Measurements from ENCODE around the gene MAD1L1.
"Not testable (repeated sequence)": the region's sequence is repeated elsewhere in the genome, so short reads cannot be mapped to it uniquely, and the experiment has no call there.

DNA sequence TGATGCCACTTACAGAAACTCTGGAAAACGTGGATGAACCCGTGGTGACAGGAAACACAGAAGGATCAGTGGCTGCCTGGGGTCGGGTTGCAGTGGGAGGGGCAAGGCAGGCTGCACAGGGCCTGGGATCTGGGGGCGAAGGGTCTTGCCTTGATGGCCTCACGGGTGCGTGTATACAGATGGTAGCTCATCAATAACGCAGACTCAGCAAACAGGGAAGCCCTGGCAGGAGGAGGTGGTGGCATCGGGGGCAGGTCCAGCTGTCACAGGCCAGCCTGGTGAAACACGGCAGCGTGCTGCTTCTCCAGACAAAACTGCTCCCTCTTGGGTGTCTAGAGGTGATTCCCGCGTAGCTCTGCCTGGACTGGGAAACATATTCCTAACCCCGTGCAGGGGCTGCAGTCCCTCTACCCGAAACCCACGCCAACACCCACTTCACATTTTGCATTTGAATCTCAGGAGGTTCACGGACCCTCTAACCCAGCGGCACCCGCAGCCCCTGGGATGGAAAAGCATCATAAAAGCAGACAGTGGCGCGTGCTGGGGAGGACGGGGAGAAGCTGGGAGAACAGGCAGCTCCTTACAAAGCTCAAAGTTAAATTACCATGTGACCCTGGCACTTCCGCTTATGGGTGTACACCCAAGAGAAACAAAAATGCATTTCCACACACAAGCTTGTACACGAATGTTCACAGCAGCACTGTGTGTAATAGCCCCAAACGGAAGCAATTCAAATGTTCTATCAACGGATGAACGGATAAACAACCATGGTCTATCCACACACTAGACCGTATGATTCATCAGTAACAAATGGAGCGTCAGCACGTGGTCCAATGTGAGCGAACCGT is 394.8 kb downstream of the MAD1L1 start:
- not testable (repeated sequence) for TF ChIP-seq CTCF, POLR2A (IDR thresholded peaks at IDR 0.05)
